HG03432 (cell line): ENCODE data around the gene PCDHB10.
"Not testable (repeated sequence)": the region's sequence is repeated elsewhere in the genome, so short reads cannot be mapped to it uniquely, and the experiment has no call there.

Experiments used
- ATAC-seq: cut with Tn5 transposase; IDR thresholded peaks from one replicate; pipeline ENCODE4 v1.9.1; 2021; ENCODE audit warnings: mild to moderate bottlenecking, moderate library complexity; ENCODE audit not compliant: unreplicated experiment

PCDHB10 gene

DNA sequence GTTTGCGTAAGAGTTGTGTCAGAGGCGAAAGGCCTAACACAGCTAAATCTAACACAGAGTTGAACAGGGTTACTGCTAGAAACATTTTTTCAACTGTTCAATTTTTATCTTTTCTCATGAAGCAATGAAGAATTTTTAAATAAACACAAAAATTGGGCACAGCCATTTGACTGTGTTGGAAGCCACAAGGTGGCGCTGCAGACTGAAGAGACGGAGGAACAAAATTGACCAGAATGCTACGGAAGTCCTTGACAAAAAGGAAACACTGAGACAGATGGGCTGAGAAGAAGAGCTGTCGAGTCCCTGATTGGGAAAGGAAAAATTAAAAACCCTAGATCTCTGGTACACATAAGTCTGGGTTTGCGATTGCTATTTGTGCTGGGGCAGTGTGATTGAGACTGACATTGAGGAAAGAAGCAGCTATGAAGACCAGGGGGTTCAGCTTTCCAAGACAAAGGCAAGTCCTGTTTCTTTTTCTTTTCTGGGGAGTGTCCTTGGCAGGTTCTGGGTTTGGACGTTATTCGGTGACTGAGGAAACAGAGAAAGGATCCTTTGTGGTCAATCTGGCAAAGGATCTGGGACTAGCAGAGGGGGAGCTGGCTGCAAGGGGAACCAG, 5.1 kb upstream of the PCDHB10 start, which contains the start of gene PCDHB9:
Gene PCDHB9 (plus strand): TSS at position 265 of the 616 bp plus-strand sequence. CDS start 158 bp downstream, at position 423.
- ATAC-seq = no peak

DNA sequence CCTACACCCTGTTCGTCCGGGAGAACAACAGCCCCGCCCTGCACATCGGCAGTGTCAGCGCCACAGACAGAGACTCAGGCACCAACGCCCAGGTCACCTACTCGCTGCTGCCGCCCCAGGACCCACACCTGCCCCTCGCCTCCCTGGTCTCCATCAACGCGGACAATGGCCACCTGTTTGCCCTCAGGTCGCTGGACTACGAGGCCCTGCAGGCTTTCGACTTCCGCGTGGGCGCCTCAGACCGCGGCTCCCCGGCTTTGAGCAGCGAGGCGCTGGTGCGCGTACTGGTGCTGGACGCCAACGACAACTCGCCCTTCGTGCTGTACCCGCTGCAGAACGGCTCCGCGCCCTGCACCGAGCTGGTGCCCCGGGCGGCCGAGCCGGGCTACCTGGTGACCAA, 3.5 kb upstream of the PCDHB10 start:
- ATAC-seq = not testable (repeated sequence)

DNA sequence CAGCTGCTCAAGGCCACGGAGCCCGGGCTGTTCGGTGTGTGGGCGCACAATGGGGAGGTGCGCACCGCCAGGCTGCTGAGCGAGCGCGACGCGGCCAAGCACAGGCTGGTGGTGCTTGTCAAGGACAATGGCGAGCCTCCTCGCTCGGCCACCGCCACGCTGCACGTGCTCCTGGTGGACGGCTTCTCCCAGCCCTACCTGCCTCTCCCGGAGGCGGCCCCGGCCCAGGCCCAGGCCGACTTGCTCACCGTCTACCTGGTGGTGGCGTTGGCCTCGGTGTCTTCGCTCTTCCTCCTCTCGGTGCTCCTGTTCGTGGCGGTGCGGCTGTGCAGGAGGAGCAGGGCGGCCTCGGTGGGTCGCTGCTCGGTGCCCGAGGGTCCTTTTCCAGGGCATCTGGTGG, 3.0 kb upstream of the PCDHB10 start:
- not testable (repeated sequence) for ATAC-seq

DNA sequence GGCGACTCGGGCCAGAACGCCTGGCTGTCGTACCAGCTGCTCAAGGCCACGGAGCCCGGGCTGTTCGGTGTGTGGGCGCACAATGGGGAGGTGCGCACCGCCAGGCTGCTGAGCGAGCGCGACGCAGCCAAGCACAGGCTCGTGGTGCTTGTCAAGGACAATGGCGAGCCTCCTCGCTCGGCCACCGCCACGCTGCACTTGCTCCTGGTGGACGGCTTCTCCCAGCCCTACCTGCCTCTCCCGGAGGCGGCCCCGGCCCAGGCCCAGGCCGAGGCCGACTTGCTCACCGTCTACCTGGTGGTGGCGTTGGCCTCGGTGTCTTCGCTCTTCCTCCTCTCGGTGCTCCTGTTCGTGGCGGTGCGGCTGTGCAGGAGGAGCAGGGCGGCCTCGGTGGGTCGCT, 2.2 kb downstream of the PCDHB10 start:
- not testable (repeated sequence) for ATAC-seq

DNA sequence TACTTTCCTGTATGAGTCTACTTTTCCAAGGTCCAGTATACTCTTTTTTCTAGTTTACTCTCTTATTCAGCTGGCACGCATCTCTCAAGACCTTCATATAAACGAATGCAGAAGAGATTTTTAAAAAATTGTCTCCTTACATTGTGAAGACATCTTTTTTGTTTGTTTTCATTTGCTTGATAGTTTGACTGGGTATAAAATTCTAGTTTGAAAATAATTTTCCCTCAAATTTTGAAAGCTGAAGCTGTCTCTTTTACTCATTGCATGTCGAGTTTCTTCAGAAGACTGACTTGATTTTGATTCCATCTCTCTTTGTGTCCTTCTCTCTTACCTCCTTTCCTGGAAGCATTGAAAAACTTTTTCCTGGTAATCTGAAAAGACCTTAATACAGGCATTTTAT, 4.2 kb downstream of the PCDHB10 start:
- no peak for ATAC-seq

DNA sequence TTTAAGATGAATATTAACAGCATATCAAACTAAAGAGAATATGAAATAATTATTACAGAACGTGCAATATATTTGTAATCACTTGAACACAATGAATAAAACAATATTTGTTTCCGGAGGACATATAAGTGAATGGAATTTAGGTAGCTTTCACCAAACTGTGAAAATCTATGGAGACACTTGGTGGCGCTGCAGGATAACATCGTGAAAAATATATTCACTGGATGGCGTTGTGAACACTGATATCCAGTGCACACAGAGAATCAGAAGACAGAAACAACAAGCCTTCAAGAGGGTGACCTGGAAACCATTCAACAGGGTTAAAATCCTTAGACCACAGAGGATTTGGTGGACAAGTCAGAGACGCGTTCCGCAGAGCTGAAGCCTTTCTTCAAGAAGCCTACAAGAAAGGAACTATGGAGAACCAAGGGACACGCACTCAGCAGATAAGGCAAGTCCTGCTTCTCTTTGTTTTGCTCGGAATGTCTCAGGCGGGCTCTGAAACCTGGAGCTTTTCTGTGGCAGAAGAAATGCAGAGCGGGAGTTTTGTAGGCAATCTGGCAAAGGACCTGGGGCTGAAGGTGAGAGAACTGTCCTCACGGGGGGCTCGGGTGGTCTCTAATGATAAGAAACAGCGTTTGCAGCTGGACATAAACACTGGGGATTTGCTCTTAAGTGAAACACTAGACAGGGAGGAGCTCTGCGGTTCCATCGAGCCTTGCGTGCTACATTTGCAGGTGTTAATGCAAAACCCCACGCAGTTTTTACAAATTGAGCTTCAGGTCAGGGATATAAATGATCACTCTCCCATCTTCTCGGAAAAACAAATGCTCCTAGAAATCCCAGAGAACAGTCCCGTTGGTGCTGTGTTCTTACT, 7.4 kb downstream of the PCDHB10 start, which contains the start of gene PCDHB11:
Gene PCDHB11 (plus strand): TSS at position 269 of the 877 bp plus-strand sequence. CDS start 148 bp downstream, at position 417.
- ATAC-seq = no peak

DNA sequence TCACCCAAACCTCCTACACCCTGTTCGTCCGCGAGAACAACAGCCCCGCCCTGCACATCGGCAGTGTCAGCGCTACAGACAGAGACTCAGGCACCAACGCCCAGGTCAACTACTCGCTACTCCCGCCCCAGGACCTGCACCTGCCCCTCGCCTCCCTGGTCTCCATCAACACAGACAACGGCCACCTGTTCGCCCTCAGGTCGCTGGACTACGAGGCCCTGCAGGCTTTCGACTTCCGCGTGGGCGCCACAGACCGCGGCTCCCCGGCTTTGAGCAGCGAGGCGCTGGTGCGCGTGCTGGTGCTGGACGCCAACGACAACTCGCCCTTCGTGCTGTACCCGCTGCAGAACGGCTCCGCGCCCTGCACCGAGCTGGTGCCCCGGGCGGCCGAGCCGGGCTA, 9.0 kb downstream of the PCDHB10 start:
- not testable (repeated sequence) for ATAC-seq

DNA sequence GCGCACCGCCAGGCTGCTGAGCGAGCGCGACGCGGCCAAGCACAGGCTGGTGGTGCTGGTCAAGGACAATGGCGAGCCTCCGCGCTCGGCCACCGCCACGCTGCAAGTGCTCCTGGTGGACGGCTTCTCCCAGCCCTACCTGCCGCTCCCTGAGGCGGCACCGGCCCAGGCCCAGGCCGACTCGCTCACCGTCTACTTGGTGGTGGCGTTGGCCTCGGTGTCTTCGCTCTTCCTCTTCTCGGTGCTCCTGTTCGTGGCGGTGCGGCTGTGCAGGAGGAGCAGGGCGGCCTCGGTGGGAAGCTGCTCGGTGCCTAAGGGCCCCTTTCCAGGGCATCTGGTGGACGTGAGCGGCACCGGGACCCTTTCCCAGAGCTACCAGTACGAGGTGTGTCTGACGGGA, 9.5 kb downstream of the PCDHB10 start:
- ATAC-seq = not testable (repeated sequence)

DNA sequence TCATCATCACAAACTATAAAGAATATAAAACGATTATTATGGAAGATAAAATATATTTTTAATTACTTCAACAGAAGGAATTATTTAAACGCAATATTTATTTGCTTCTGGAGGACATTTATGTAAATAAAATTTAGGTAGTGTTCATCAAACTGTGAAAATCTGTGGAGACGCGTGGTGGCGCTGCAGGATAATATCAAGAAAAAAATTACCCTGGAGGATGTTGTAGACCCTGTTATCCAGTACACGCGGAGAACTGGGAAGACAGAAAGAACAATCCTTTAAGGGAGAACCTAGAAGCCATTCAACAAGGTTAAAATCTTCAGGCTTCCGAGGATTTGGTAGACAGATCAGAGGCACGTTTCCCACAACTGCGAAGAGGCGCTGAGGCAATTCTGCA, 16.3 kb downstream of the PCDHB10 start, which contains the start of gene PCDHB12:
Gene PCDHB12 (plus strand): TSS at position 242 of the 400 bp plus-strand sequence. CDS start 189 bp downstream, outside the sequence.
- no peak for ATAC-seq

DNA sequence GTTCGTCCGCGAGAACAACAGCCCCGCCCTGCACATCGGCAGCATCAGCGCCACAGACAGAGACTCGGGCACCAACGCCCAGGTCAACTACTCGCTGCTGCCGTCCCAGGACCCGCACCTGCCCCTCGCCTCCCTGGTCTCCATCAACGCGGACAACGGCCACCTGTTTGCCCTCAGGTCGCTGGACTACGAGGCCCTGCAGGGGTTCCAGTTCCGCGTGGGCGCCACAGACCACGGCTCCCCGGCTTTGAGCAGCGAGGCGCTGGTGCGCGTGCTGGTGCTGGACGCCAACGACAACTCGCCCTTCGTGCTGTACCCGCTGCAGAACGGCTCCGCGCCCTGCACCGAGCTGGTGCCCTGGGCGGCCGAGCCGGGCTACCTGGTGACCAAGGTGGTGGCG, 18.1 kb downstream of the PCDHB10 start:
- ATAC-seq = not testable (repeated sequence)

DNA sequence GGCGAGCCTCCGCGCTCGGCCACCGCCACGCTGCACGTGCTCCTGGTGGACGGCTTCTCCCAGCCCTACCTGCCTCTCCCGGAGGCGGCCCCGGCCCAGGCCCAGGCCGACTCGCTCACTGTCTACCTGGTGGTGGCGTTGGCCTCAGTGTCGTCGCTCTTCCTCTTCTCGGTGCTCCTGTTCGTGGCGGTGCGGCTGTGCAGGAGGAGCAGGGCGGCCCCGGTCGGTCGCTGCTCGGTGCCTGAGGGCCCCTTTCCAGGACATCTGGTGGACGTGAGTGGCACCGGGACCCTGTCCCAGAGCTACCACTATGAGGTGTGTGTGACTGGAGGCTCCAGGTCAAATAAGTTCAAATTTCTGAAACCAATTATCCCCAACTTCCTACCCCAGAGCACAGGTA, 18.7 kb downstream of the PCDHB10 start:
- not testable (repeated sequence) for ATAC-seq

DNA sequence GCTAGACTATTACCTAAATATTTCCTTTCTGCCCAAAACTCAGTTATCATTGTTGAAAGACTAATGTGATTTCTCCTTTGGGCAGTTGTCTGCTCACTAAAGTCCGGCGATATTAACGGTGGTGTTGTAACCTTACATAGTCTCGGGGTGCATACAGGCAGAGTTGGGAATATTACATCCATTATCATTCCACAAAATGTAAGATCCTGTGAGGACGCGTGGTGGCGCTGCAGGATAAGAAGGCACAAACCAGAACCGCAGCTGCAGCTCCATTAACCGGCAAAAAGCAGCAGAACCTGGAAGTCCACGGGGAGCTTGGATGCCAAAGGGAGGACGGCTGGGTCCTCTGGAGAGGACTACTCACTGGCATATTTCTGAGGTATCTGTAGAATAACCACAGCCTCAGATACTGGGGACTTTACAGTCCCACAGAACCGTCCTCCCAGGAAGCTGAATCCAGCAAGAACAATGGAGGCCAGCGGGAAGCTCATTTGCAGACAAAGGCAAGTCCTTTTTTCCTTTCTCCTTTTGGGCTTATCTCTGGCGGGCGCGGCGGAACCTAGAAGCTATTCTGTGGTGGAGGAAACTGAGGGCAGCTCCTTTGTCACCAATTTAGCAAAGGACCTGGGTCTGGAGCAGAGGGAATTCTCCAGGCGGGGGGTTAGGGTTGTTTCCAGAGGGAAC, 21.6 kb downstream of the PCDHB10 start, which contains the start of gene PCDHB13:
Gene PCDHB13 (plus strand): TSS at position 264 of the 684 bp plus-strand sequence. CDS start 205 bp downstream, at position 469.
- ATAC-seq = not testable (repeated sequence)

DNA sequence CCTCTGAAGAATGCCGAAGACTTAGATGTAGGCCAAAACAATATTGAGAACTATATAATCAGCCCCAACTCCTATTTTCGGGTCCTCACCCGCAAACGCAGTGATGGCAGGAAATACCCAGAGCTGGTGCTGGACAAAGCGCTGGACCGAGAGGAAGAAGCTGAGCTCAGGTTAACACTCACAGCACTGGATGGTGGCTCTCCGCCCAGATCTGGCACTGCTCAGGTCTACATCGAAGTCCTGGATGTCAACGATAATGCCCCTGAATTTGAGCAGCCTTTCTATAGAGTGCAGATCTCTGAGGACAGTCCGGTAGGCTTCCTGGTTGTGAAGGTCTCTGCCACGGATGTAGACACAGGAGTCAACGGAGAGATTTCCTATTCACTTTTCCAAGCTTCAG, 22.4 kb downstream of the PCDHB10 start:
- not testable (repeated sequence) for ATAC-seq

DNA sequence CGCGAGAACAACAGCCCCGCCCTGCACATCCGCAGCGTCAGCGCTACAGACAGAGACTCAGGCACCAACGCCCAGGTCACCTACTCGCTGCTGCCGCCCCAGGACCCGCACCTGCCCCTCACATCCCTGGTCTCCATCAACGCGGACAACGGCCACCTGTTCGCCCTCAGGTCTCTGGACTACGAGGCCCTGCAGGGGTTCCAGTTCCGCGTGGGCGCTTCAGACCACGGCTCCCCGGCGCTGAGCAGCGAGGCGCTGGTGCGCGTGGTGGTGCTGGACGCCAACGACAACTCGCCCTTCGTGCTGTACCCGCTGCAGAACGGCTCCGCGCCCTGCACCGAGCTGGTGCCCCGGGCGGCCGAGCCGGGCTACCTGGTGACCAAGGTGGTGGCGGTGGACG, 23.4 kb downstream of the PCDHB10 start:
- not testable (repeated sequence) for ATAC-seq

DNA sequence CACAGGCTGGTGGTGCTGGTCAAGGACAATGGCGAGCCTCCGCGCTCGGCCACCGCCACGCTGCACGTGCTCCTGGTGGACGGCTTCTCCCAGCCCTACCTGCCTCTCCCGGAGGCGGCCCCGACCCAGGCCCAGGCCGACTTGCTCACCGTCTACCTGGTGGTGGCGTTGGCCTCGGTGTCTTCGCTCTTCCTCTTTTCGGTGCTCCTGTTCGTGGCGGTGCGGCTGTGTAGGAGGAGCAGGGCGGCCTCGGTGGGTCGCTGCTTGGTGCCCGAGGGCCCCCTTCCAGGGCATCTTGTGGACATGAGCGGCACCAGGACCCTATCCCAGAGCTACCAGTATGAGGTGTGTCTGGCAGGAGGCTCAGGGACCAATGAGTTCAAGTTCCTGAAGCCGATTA, 23.9 kb downstream of the PCDHB10 start:
- ATAC-seq = not testable (repeated sequence)

DNA sequence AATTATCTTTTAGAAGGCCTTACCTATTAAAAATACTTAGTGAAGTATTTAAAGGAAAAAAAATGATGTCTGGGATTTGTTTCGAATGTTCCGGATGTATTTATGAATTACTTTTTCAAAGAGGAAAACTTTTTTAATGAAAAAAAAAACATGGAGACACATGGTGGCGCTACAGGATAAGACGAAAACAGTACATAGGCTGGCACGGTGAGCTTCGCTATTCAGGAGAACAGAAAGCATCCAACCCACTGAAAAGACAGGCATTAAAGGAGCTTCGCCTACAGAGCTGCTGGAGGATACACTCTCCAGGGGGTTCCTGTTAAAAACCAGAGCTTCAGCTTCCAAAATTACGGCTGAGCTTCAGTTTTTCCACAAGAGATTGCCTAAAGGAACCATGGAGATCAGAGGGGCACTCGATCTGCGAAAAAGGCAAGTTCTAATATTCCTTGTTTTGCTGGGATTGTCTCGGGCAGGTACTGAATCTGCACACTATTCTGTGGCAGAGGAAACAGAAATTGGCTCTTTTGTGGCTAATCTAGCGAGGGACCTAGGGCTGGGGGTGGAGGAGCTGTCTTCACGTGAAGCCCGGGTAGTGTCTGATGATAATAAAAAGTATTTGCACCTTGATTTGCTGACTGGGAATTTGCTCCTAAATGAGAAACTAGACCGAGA, 31.1 kb downstream of the PCDHB10 start, which contains the start of gene PCDHB14:
Gene PCDHB14 (plus strand): TSS at position 232 of the 672 bp plus-strand sequence. CDS start 163 bp downstream, at position 395.
- ATAC-seq = no peak

DNA sequence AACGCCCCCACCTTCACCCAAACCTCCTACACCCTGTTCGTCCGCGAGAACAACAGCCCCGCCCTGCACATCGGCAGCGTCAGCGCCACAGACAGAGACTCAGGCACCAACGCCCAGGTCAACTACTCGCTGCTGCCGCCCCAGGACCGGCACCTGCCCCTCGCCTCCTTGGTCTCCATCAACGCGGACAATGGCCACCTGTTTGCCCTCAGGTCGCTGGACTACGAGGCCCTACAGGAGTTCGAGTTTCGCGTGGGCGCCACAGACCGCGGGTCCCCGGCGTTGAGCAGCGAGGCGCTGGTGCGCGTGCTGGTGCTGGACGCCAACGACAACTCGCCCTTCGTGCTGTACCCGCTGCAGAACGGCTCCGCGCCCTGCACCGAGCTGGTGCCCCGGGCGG, 32.7 kb downstream of the PCDHB10 start:
- ATAC-seq = not testable (repeated sequence)

DNA sequence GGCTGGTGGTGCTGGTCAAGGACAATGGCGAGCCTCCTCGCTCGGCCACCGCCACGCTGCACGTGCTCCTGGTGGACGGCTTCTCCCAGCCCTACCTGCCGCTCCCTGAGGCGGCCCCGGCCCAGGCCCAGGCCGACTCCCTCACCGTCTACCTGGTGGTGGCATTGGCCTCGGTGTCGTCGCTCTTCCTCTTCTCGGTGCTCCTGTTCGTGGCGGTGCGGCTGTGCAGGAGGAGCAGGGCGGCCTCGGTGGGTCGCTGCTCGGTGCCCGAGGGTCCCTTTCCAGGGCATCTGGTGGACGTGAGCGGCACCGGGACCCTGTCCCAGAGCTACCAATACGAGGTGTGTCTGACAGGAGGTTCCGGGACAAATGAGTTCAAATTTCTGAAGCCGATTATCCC, 33.3 kb downstream of the PCDHB10 start:
- ATAC-seq = not testable (repeated sequence)

DNA sequence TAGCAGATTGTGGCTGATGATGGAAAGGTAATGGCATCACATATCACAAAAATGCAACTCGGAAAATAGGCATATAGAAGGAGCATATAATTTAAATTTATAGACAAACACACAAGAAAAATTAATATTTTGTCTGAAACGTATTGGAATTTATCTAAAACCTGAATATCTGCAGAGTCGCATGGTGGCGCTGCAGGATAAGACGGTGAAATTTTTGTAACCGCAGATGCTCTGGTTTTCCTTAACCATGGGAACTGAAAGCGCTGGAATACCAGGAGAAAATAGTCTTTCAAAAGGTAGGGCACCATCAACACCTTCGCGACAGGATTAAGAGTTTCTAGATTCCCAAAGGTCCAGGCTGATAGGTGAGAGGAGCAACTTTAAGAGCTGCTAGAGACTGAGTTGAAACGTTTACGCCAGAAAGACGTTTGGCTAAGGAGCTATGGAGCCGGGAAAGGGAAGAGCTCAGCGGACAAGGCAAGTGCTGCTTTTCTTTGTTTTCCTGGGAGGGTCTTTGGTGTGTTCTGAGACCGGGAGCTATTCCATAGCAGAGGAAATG, 42.0 kb downstream of the PCDHB10 start:
- no peak for ATAC-seq

DNA sequence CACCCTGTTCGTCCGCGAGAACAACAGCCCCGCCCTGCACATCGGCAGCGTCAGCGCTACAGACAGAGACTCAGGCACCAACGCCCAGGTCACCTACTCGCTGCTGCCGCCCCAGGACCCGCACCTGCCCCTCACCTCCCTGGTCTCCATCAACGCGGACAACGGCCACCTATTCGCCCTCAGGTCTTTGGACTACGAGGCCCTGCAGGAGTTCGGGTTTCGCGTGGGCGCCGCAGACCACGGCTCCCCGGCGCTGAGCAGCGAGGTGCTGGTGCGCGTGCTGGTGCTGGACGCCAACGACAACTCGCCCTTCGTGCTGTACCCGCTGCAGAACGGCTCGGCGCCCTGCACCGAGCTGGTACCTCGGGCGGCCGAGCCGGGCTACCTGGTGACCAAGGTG, 43.8 kb downstream of the PCDHB10 start:
- not testable (repeated sequence) for ATAC-seq
